GM12864 (cell line): Measurements from ENCODE around the gene PRXL2A.

Experiments
- DNase-seq: peaks from one replicate; pipeline ENCODE4 v3.0.0-alpha.2; 2011; ENCODE audit warnings: low read depth
- H3K4me3 ChIP-seq: 2 replicates; pipeline ENCODE4 v1.5.1; 2011; ENCODE audit warnings: mild to moderate bottlenecking, low read depth, low read length, control low read depth
- TF ChIP-seq, protein P1 (sequence below): IDR thresholded peaks from 2 replicates; pipeline ENCODE4 v1.5.1; 2011; ENCODE audit warnings: low read depth, mild to moderate bottlenecking, moderate library complexity, low read length, control low read depth, inconsistent platforms; ENCODE audit errors: missing control alignments

PRXL2A gene

DNA sequence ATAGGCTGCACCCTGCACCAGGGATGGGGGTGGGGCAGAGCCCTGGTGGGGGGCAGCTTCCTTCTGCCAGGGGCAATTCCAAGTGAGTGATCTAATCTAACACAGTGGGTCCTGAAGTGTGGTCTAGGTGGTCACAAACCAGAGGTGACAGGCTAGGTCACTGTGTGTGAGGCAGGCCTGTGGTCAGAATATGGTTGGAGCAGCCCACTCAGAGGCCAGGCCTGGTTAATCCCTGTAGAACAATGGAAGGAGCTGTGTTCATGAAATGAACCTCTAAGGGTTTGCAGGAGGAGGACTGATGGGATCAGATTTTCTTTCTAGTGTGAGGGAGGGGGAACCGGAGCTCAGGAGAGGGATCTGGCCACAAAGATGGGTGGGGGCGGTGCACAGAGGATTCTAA lies 35.8 kb downstream of the PRXL2A start:
- TF ChIP-seq, protein P1, sequence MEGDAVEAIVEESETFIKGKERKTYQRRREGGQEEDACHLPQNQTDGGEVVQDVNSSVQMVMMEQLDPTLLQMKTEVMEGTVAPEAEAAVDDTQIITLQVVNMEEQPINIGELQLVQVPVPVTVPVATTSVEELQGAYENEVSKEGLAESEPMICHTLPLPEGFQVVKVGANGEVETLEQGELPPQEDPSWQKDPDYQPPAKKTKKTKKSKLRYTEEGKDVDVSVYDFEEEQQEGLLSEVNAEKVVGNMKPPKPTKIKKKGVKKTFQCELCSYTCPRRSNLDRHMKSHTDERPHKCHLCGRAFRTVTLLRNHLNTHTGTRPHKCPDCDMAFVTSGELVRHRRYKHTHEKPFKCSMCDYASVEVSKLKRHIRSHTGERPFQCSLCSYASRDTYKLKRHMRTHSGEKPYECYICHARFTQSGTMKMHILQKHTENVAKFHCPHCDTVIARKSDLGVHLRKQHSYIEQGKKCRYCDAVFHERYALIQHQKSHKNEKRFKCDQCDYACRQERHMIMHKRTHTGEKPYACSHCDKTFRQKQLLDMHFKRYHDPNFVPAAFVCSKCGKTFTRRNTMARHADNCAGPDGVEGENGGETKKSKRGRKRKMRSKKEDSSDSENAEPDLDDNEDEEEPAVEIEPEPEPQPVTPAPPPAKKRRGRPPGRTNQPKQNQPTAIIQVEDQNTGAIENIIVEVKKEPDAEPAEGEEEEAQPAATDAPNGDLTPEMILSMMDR, result no peak
- DNase-seq, result no peak

GRCh38 chr10:80444646-80445319 lies 36.4 kb downstream of the PRXL2A start:
- H3K4me3 ChIP-seq, result no peak overlapping the region
- TF ChIP-seq, protein P1, result peak; percentile 98
- DNase-seq, result no peak

More for the DNA sequence above, 35.8 kb downstream of the PRXL2A start:
- H3K4me3 ChIP-seq, result no peak overlapping the region

GRCh38 chr10:80447436-80448190 lies 39.3 kb downstream of the PRXL2A start:
- H3K4me3 ChIP-seq, result no peak overlapping the region

GRCh38 chr10:80448209-80448942 lies 40.0 kb downstream of the PRXL2A start:
- H3K4me3 ChIP-seq, result no peak overlapping the region
- TF ChIP-seq, protein P1, result no peak
- DNase-seq, result no peak

More at GRCh38 chr10:80447436-80448190, 39.3 kb downstream of the PRXL2A start:
- TF ChIP-seq, protein P1, result no peak
- no peak for DNase-seq

DNA sequence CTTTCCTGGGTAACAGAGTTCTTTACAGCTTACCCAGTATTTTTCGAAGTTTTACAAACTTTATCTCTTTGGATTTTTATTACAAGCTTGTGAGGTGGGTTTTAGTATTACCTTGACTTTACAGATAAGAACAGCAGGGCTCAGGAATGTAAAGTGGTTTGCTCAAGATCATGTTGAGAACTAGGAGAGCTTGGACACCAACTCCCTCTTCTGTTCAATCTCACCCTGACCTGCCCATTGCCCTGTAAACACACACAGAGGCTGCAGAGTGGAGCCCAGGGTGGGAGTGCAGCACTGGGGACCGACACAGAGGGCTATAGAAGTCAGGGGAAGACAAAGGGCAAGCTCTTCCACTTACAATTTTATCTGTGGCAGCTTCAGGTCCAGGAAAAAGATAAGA lies 41.2 kb downstream of the PRXL2A start:
- TF ChIP-seq, protein P1, result no peak
- no peak overlapping the region for H3K4me3 ChIP-seq
- no peak for DNase-seq

GRCh38 chr10:80451132-80451531 lies 42.8 kb downstream of the PRXL2A start:
- TF ChIP-seq, protein P1, result no peak
- H3K4me3 ChIP-seq, result no peak overlapping the region

More at GRCh38 chr10:80451132-80451531, 42.8 kb downstream of the PRXL2A start:
- no peak for DNase-seq
